Skeletal muscle satellite cell (primary cell): Measurements from ENCODE around the gene SHLD1.

Experiments
- small RNA-seq: library from RNA; depleted of rRNA; stranded (forward); fragments of <200 nt; gene quantifications from one replicate; pipeline ENCODE3, GENCODE V24; 2012

The SHLD1 gene

Small RNA genes lying within 50 kb of the gene (small RNA-seq; reads per million reads assigned to genes)
- gene RNU1-55P: 2.4 reads per million, percentile 71 among the genes with 10 or more reads in this experiment
